ES-I3 (cell line): ENCODE data around the gene DUSP21.

Experiments
- H3K36me3 ChIP-seq: 2 replicates; pipeline ENCODE4 v1.6.1; 2013; ENCODE audit warnings: mild to moderate bottlenecking, low read length, control low read depth, moderate library complexity; ENCODE audit not compliant: insufficient read depth
- H3K4me1 ChIP-seq: 2 replicates; pipeline ENCODE4 v1.6.1; 2013; ENCODE audit warnings: mild to moderate bottlenecking, control low read depth, low read length; ENCODE audit not compliant: insufficient read depth
- H3K9ac ChIP-seq: 2 replicates; pipeline ENCODE4 v1.6.1; 2013; ENCODE audit warnings: low read depth, mild to moderate bottlenecking, low read length, moderate library complexity
- H3K9me3 ChIP-seq: 2 replicates; pipeline ENCODE4 v1.6.1; 2013; ENCODE audit warnings: mild to moderate bottlenecking, low read length, moderate library complexity; ENCODE audit not compliant: control insufficient read depth, insufficient read depth

The DUSP21 gene

DNA sequence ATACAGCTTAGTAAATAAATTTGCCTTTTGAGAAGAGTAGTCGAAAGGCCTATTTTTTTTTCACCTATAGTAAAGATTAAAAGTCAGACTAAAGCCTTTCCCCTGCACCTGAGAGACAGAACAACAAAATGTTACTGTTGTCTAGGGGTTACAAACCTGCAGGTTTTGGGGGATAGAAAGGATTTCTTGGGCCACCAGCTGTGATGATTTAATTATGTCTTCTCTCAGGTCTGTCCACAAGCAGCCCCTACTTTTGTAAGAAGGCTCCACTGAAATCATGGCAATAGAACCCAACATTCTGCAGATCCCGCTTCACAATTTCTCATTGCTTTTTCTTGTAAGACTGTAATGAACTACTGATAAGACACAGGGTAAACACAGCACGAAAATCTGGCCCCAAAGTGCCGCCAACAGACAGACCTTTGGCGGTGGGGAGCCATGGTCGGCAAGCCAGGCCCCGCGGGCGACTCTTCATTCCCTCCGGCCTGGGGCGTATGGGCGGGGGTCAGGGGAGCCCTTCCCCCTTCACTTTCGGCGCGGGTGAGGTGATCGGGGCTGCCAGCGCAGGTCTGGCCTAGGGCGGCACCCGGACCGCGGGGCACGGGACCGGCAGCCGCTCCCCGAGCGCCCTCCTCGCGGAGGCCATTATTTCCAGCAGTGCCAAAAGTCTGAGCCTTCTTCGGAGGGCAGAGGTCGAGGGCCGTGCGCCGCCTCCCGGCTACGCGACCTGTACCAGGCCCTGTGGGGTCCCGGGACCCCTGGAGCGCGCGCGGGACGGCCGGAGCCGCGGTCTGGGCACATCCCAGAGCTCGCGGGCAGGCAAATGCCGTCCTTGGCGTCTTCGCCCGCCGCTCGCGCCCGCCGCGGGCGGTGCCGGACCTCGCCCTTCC lies 28.4 kb downstream of the DUSP21 start:
- Histone ChIP-seq H3K9ac (peak overlapping the region; percentile 89), H3K4me1 (no peaks in the 10 kb centered on the region), H3K36me3 (no peaks in the 10 kb centered on the region), H3K9me3 (no peaks in the 10 kb centered on the region)

DNA sequence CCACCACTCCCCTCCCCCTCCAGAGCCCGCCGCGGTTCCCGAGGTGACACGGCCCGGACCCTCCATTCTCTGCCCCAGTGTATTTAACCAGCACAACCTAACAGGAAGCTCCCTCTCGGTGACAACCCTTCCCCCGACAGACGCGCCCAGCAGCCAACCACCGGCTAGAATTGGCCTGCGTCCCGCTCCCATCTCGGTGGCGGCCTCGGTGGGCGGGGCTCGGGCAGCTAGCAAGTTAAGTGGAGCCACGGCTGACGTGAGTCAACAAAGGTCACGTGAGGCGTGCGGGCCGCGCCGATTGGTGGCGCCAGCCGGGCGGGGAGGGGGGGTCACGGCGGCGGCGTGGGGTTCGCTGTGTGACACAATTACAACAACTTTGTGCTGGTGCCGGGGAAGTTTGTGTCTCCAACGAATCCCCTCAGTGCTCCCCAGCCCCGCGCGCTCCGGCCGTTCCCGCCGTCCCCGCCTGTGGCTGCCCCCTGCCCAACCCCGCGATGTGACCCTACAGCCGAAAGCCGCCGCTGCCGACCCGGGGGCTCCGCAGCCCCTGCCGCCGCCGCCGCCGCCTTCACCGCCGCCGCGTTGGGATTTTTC lies 29.1 kb downstream of the DUSP21 start, which contains the start of gene KDM6A:
Gene KDM6A, plus strand, starts transcription at position 368 of the 594 bp plus-strand sequence. CDS start 364 bp downstream, outside the sequence.
- Histone ChIP-seq H3K9me3 (no peaks in the 10 kb centered on the region), H3K9ac (peak within 1 kb of the TSS; percentile 89), H3K4me1 (no peaks in the 10 kb centered on the region), H3K36me3 (no peaks in the 10 kb centered on the region)

DNA sequence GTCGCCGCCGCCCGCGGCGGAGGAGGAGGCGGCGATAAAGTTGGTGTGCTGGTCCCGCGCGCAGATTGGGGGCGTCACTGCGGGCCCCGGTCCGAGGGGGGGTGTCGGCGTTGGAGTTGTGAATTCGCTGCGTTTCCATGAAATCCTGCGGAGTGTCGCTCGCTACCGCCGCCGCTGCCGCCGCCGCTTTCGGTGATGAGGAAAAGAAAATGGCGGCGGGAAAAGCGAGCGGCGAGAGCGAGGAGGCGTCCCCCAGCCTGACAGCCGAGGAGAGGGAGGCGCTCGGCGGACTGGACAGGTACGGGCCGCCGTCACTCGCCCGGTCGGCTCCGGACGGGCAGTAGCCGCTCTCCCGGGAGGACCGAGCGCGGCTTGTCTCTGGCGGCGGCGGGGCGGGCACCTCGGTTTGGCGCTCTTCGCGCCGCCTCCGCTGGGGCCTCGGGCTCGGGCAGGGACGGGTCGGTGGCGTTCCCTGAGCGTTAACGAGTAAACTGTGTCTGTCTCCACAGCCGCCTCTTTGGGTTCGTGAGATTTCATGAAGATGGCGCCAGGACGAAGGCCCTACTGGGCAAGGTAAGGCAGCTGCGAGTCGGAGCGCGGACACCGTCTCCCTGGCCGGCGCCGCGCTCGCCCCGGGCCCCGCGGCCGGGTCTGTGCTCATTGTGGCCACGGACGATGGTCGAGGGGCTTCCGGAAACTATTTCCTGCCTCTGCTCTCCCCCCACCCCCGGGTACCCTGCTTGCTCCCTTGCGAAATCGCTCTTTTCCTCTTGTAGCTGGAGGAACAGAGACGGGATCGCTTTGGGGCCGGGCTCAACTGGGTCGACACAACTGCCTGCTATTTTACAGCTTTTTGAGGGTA lies 29.8 kb downstream of the DUSP21 start:
- no peaks in the 10 kb centered on the region for H3K9me3 ChIP-seq
- H3K36me3 ChIP-seq, result no peaks in the 10 kb centered on the region
- H3K4me1 ChIP-seq, result no peaks in the 10 kb centered on the region
- H3K9ac ChIP-seq, result peak overlapping the region; percentile 89

GRCh38 chrX:44874420-44875184 lies 30.8 kb downstream of the DUSP21 start:
- H3K4me1 ChIP-seq, result no peaks in the 10 kb centered on the region
- no peaks in the 10 kb centered on the region for H3K36me3 ChIP-seq

GRCh38 chrX:44875185-44875489 lies 31.3 kb downstream of the DUSP21 start:
- Histone ChIP-seq H3K4me1 (no peaks in the 10 kb centered on the region), H3K9me3 (0 out of 2 replicates have a peak, but pooled peaks cover 2% of the 10 kb centered on the region), H3K9ac (peak overlapping the region; percentile 89; the same call in 1 of the 2 replicates), H3K36me3 (no peaks in the 10 kb centered on the region)

More at GRCh38 chrX:44874420-44875184, 30.8 kb downstream of the DUSP21 start:
- peak overlapping the region; percentile 89 for H3K9ac ChIP-seq
- 0 out of 2 replicates have a peak, but pooled peaks cover 2% of the 10 kb centered on the region for H3K9me3 ChIP-seq

- no peaks in the 10 kb centered on the region for H3K4me1 ChIP-seq
- no peaks in the 10 kb centered on the region for H3K36me3 ChIP-seq
- no peak overlapping the region for H3K9ac ChIP-seq
These were observed 32.3 kb downstream of the DUSP21 start for GRCh38 chrX:44876086-44876485.

DNA sequence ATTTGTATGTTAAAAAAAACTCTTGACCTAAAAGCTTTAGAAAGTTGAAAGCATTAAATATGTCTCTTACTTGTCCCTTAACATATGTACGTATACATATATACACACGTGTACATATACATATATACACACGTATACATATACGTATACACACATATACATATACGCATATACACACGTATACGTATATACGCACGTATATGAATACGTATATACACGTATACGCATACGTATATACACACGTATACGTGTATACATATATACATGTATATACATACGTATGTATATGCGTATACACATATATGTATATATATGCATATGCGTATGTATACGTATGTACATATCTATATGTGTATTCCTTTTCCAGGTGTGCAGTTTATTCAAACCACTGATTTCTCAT lies 32.9 kb downstream of the DUSP21 start:
- no peak overlapping the region for H3K9ac ChIP-seq
- H3K9me3 ChIP-seq, result 0 out of 2 replicates have a peak, but pooled peaks cover 2% of the 10 kb centered on the region
- H3K36me3 ChIP-seq, result no peaks in the 10 kb centered on the region
- no peaks in the 10 kb centered on the region for H3K4me1 ChIP-seq

More at GRCh38 chrX:44876086-44876485, 32.3 kb downstream of the DUSP21 start:
- 0 out of 2 replicates have a peak, but pooled peaks cover 2% of the 10 kb centered on the region for H3K9me3 ChIP-seq

GRCh38 chrX:44878780-44879179 lies 35.0 kb downstream of the DUSP21 start:
- Histone ChIP-seq H3K9ac (no peak overlapping the region), H3K36me3 (no peaks in the 10 kb centered on the region), H3K4me1 (no peaks in the 10 kb centered on the region), H3K9me3 (0 out of 2 replicates have a peak, but pooled peaks cover 2% of the 10 kb centered on the region)

- Histone ChIP-seq H3K36me3 (no peaks in the 10 kb centered on the region), H3K9me3 (0 out of 2 replicates have a peak, but pooled peaks cover 2% of the 10 kb centered on the region), H3K4me1 (no peaks in the 10 kb centered on the region), H3K9ac (no peak overlapping the region)
These were observed 37.7 kb downstream of the DUSP21 start for GRCh38 chrX:44881549-44881948.

DNA sequence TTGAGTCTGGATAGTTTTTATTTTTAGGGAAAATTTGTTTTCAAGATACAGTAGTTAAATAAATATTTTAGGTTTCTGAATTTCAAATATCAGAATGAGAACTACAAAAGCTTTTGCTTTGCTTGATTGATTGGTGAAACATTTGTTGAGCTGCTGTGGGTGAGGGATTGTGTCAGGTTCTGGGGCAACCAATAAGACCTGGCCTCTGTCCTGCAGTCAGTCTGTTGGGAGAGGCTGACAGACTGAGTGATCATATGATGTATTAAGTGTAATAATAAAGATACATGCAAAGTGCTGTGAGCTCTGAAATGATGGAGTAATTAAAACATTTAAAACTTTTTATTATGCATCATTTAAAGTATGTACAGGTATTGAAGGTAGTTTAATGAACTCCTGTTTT lies 38.8 kb downstream of the DUSP21 start:
- Histone ChIP-seq H3K9ac (no peak overlapping the region), H3K9me3 (0 out of 2 replicates have a peak, but pooled peaks cover 2% of the 10 kb centered on the region), H3K4me1 (no peaks in the 10 kb centered on the region), H3K36me3 (no peaks in the 10 kb centered on the region)

GRCh38 chrX:44884944-44885343 lies 41.1 kb downstream of the DUSP21 start:
- Histone ChIP-seq H3K4me1 (no peaks in the 10 kb centered on the region), H3K36me3 (no peaks in the 10 kb centered on the region), H3K9ac (no peak overlapping the region), H3K9me3 (no peaks in the 10 kb centered on the region)

DNA sequence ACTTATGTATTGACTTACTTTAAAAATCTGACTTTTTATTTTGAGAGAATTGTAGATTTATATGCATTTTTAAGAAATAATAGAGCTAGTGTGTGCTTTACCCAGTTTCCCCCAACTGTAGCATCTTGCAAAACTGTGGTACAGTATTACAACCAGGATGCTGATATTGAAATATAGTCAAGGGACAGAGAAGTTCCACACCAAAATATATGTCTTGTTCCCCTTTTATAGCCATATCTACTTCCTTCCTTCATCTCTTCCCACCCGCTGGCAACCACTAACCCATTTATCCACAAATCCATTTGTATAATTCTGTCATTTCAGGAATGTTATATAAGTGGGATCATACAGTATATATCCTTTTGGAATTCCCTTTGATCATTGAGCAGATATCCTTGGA lies 46.0 kb downstream of the DUSP21 start:
- Histone ChIP-seq H3K9ac (no peak overlapping the region), H3K4me1 (no peaks in the 10 kb centered on the region)

DNA sequence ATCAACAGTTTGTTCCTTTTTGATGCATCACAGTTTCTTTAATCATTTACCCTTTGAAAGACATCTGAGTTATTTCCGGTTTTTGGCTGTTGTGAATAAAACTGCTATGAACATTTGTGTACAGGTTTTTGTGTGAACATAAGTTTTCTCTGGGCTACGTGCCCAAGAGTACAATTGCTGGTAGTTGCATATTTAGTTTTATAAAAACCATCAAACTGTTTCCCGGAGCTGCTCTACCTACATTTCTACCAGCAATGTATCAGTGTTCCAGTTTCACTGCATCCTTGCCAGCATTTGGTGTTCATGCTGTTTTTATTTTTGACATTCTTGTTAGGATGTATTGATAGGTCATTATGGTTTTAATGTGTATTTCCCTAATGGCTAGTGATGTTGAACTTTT lies 46.4 kb downstream of the DUSP21 start:
- Histone ChIP-seq H3K9me3 (no peaks in the 10 kb centered on the region), H3K36me3 (no peaks in the 10 kb centered on the region), H3K9ac (no peak overlapping the region), H3K4me1 (no peaks in the 10 kb centered on the region)

More for the DNA sequence above, 46.0 kb downstream of the DUSP21 start:
- Histone ChIP-seq H3K36me3 (no peaks in the 10 kb centered on the region), H3K9me3 (no peaks in the 10 kb centered on the region)
